HCT116 (cell line): ENCODE data around the gene ZC3H12D. TPM values are rescaled to one million over a fixed set of nuclear protein-coding genes. Genes with fewer than 3 reads are reported as not detected.

Source experiments
- ATAC-seq: fragments of 200-7000 bp; cut with Tn5 transposase; 2 replicates; pipeline ENCODE4 v1.9.1; 2020; ENCODE audit warnings: mild to moderate bottlenecking, moderate library complexity
- BruUV-seq: library from RNA; stranded (reverse); fragments of 400-500 nt; replicated peaks from 2 replicates; lab custom pipeline; 2021; lab: Mats Ljungman, UMichigan
- CTCF ChIA-PET: fragments of 300-600 bp; sonication (Branson Sonifier 250); formaldehyde crosslinking; loops from one replicate; lab custom pipeline; 2021; ENCODE audit warnings: antibody characterized with exemption; lab: Charles Lee
- POLR2A ChIA-PET: fragments of 300-600, 350-600 bp; sonication (Branson Sonifier 250); formaldehyde crosslinking; loops from one replicate; lab custom pipeline; 2021; ENCODE audit warnings: antibody characterized with exemption; lab: Charles Lee
- RAD21 ChIA-PET, 2 experiments: fragments of 300-600 bp; sonication (Branson Sonifier 250); formaldehyde crosslinking; loops; one replicate each; lab custom pipeline; 2023; ENCODE audit warnings: low total read pairs in 2 of 2; ENCODE audit not compliant: uncharacterized antibody in 2 of 2, unreplicated experiment in 2 of 2, low non-redundant PET in 1 of 2; lab: Charles Lee
- DNase-seq: peaks from one replicate; pipeline ENCODE4 v3.0.0-alpha.2; 2010; ENCODE audit warnings: low read depth, low spot score
- H2AFZ ChIP-seq: fragments of 200-600 bp; shearing (Covaris generic), sonication (generic); 2 replicates; pipeline ENCODE4 v1.6.1; 2017; ENCODE audit warnings: low read depth, mixed run types, mixed read lengths, antibody characterized with exemption, low read length; ENCODE audit not compliant: poor library complexity, severe bottlenecking
- H3K27ac ChIP-seq: 2 replicates; pipeline ENCODE4 v1.5.1; 2012; ENCODE audit warnings: low read depth, low read length
- H3K27me3 ChIP-seq: fragments of 200-600 bp; sonication (generic); 2 replicates; pipeline ENCODE4 v1.6.1; 2016; ENCODE audit warnings: mixed run types, low read length, mixed read lengths; ENCODE audit not compliant: insufficient read depth
- H3K36me3 ChIP-seq, 2 experiments: fragments of 200-500 bp in 1 of 2; fragments of 200-600 bp in 1 of 2; sonication (Bioruptor generic) in 1 of 2; sonication (generic) in 1 of 2; 2 replicates each; pipeline versions ENCODE4 v1.5.1 to v1.6.1; 2014 to 2016; ENCODE audit warnings: low read length in 2 of 2, inconsistent platforms in 1 of 2, mixed read lengths in 1 of 2, mixed run types in 1 of 2; ENCODE audit not compliant: insufficient read depth in 2 of 2, control insufficient read depth in 1 of 2
- H3K4me1 ChIP-seq, 2 experiments: fragments of 200-600 bp in 1 of 2; sonication (generic) in 1 of 2; 2 replicates each; pipeline versions ENCODE4 v1.5.1 to v1.6.1; 2012 to 2017; ENCODE audit warnings: low read length in 2 of 2, inconsistent platforms in 1 of 2, mild to moderate bottlenecking in 1 of 2, mixed read lengths in 1 of 2, mixed run types in 1 of 2, moderate library complexity in 1 of 2; ENCODE audit not compliant: insufficient read depth in 2 of 2, control insufficient read depth in 1 of 2
- H3K4me2 ChIP-seq: fragments of 200-600 bp; sonication (generic); 2 replicates; pipeline ENCODE4 v1.6.1; 2017; ENCODE audit warnings: mixed run types, low read length, mixed read lengths
- H3K4me3 ChIP-seq, 2 experiments: fragments of 200-600 bp in 1 of 2; sonication (generic) in 1 of 2; replicated peaks in 1 of 2; 2 replicates each; pipeline ENCODE4 v1.5.1; 2011 to 2016; ENCODE audit warnings: low read length in 2 of 2, control low read depth in 1 of 2, low read depth in 1 of 2, mild to moderate bottlenecking in 1 of 2, mixed read lengths in 1 of 2, mixed run types in 1 of 2
- H3K79me2 ChIP-seq: fragments of 200-600 bp; sonication (generic); 2 replicates; pipeline ENCODE4 v1.6.1; 2017; ENCODE audit warnings: mild to moderate bottlenecking, mixed run types, low read length, moderate library complexity, mixed read lengths; ENCODE audit not compliant: insufficient read depth
- H3K9ac ChIP-seq: fragments of 200-600 bp; sonication (generic); 2 replicates; pipeline ENCODE4 v1.6.1; 2016; ENCODE audit warnings: low read length, mixed read lengths
- H3K9me2 ChIP-seq: fragments of 200-600 bp; sonication (generic), shearing (Covaris generic); 2 replicates; pipeline ENCODE4 v1.6.1; 2017; ENCODE audit warnings: mixed run types, mild to moderate bottlenecking, moderate library complexity; ENCODE audit not compliant: insufficient read depth
- H3K9me3 ChIP-seq, 2 experiments: fragments of 200-500 bp in 1 of 2; fragments of 200-600 bp in 1 of 2; sonication (Bioruptor generic) in 1 of 2; sonication (generic) in 1 of 2; 2 replicates each; pipeline ENCODE4 v1.6.1; 2014 to 2017; ENCODE audit warnings: low read length in 2 of 2, mixed read lengths in 2 of 2, inconsistent platforms in 1 of 2, low read depth in 1 of 2, mild to moderate bottlenecking in 1 of 2, mixed run types in 1 of 2, moderate library complexity in 1 of 2; ENCODE audit not compliant: control insufficient read depth in 1 of 2, insufficient read depth in 1 of 2
- H4K20me1 ChIP-seq: fragments of 200-600 bp; sonication (generic), shearing (Covaris generic); 2 replicates; pipeline ENCODE4 v1.6.1; 2017; ENCODE audit warnings: mixed run types, mild to moderate bottlenecking, moderate library complexity; ENCODE audit not compliant: insufficient read depth
- ATF3 ChIP-seq: IDR thresholded peaks from 2 replicates; pipeline ENCODE4 v1.6.1; 2012
- CTCF ChIP-seq, 3 experiments: fragments of 200-600 bp in 1 of 3; sonication (generic) in 1 of 3; IDR thresholded peaks in 2 of 3; conservative IDR thresholded peaks in 1 of 3; 2 replicates each; pipeline ENCODE4 v1.5.1; 2012 to 2017; ENCODE audit warnings: low read depth in 2 of 3, low read length in 2 of 3, antibody characterized with exemption in 1 of 3, borderline replicate concordance in 1 of 3, control low read depth in 1 of 3, mild to moderate bottlenecking in 1 of 3, mixed read lengths in 1 of 3, mixed run types in 1 of 3, moderate library complexity in 1 of 3; ENCODE audit not compliant: insufficient read depth in 1 of 3
- EGR1 ChIP-seq: IDR thresholded peaks from 2 replicates; pipeline ENCODE4 v1.6.1; 2012; ENCODE audit warnings: low read depth
- FOSL1 ChIP-seq: IDR thresholded peaks from 2 replicates; pipeline ENCODE4 v1.6.1; 2012; ENCODE audit warnings: low read depth
- JUND ChIP-seq: IDR thresholded peaks from 2 replicates; pipeline ENCODE4 v1.6.1; 2012
- POLR2A ChIP-seq: IDR thresholded peaks from 2 replicates; pipeline ENCODE4 v1.7.0; 2011; ENCODE audit warnings: borderline replicate concordance; ENCODE audit not compliant: insufficient read depth, insufficient read length; ENCODE audit errors: extremely low read depth
- POLR2AphosphoS5 ChIP-seq: IDR thresholded peaks from 2 replicates; pipeline ENCODE4 v1.6.1; 2011; ENCODE audit warnings: mild to moderate bottlenecking, low read depth, low read length, moderate library complexity
- REST ChIP-seq: IDR thresholded peaks from 2 replicates; pipeline ENCODE4 v1.6.1; 2012; ENCODE audit warnings: low read depth
- SP1 ChIP-seq: IDR thresholded peaks from 2 replicates; pipeline ENCODE4 v1.6.1; 2012; ENCODE audit warnings: low read depth
- YY1 ChIP-seq: IDR thresholded peaks from 2 replicates; pipeline ENCODE4 v1.6.1; 2011; ENCODE audit warnings: low read length, low read depth, moderate library complexity, mild to moderate bottlenecking; ENCODE audit not compliant: insufficient replicate concordance; ENCODE audit errors: extremely low read depth
- ZNF274 ChIP-seq: fragments of 200-500 bp; sonication (Bioruptor generic); IDR thresholded peaks from 2 replicates; pipeline ENCODE4 v1.6.1; 2014; ENCODE audit warnings: mild to moderate bottlenecking, low read depth, low read length, inconsistent platforms
- intact Hi-C: fragments of 100-400 bp; cut with micrococcal nuclease; formaldehyde crosslinking; loops from 2 replicates; pipeline ENCODE4 v1.10.0; 2022
- total RNA-seq: library from RNA; stranded (reverse); gene quantifications from one replicate; pipeline ENCODE4 v1.2.1, GENCODE V29; 2021; ENCODE audit not compliant: unreplicated experiment

Gene ZC3H12D
- total RNA-seq, 1 experiment from 2014 or later, result 0.30 TPM

- no peak overlapping the region for H3K4me3 ChIP-seq
- no peaks in the 10 kb centered on the region for H3K27me3 ChIP-seq
- ChIA-PET CTCF (no interaction called here), RAD21 (no interaction called here), POLR2A (no interaction called here)
- H3K9me2 ChIP-seq, result no peaks in the 10 kb centered on the region
- no TSS peak for BruUV-seq
- no peaks in the 10 kb centered on the region for H4K20me1 ChIP-seq
- H3K4me1 ChIP-seq, result peaks cover 0 to 6% of the 10 kb centered on the region in 2 experiments; a peak in 2 of 4 replicates
- ATAC-seq (no peak), DNase-seq (no peak)
- H3K36me3 ChIP-seq, result no peaks in the 10 kb centered on the region
- no peaks in the 10 kb centered on the region for H3K79me2 ChIP-seq
- no peak overlapping the region for H3K4me2 ChIP-seq
- no peak overlapping the region for H2AFZ ChIP-seq
- intact Hi-C loops, result no loop called here
- TF ChIP-seq POLR2A (no peak), FOSL1 (no peak)
- no peak overlapping the region for H3K27ac ChIP-seq
- no peaks in the 10 kb centered on the region for H3K9me3 ChIP-seq
- no peak overlapping the region for H3K9ac ChIP-seq
Measured at GRCh38 chr6:149477544-149477943, 7.3 kb downstream of the ZC3H12D start.

GRCh38 chr6:149476789-149477455 lies 7.9 kb downstream of the ZC3H12D start:
- no peak overlapping the region for H2AFZ ChIP-seq
- no peak for ATAC-seq
- intact Hi-C loops, result no loop called here
- ChIA-PET RAD21 (no interaction called here), POLR2A (no interaction called here)
- no TSS peak for BruUV-seq
- no peak overlapping the region for H3K27ac ChIP-seq
- TF ChIP-seq ATF3 (no peak), SP1 (no peak), POLR2AphosphoS5 (no peak), JUND (no peak), REST (no peak), CTCF (IDR thresholded peaks at IDR 0.05 in 2 of 3, conservative IDR thresholded peaks at IDR 0.05 in 1 of 3; ENCODE audit: borderline replicate concordance in 1 of 3, insufficient read depth in 1 of 3, low read depth in 2 of 3, low read length in 2 of 3) (no peak), EGR1 (no peak), YY1 (no peak), ZNF274 (no peak)
- TF ChIP-seq, all 23 proteins: peak for 0
- Histone ChIP-seq H3K36me3 (no peaks in the 10 kb centered on the region), H3K79me2 (no peaks in the 10 kb centered on the region), H3K9ac (no peak overlapping the region), H3K4me2 (no peak overlapping the region), H3K4me1 (peaks cover 0 to 6% of the 10 kb centered on the region in 2 experiments; a peak in 2 of 4 replicates), H3K9me2 (no peaks in the 10 kb centered on the region), H3K9me3 (no peaks in the 10 kb centered on the region), H3K4me3 (no peak overlapping the region), H4K20me1 (no peaks in the 10 kb centered on the region), H3K27me3 (no peaks in the 10 kb centered on the region)
- CTCF ChIA-PET, result no interaction called here
- no peak for DNase-seq
